ENCODE measurements around the gene RAB3GAP2.

RAB3GAP2 gene

DNA sequence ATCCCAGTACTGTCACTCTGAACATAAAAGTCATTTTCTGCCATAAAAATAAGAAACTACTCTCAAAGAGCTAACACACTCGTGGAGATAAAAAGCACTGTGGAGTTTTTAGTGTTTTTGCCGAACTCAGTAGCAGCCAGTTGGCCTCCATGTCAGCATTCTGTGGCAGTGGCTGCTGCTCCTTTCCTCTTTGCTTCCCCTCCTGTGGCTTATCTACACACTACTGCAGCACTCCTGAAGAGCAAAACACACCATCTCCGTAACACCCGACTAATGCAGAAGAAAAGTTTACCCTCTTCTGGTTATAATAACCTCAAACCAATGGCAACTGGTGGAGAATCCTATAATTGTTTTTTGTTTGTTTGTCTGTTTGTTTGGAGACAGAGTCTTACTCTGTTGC is 44.9 kb downstream of the RAB3GAP2 start:
- no peak for DNase-seq (ENCODE audit: extremely low read depth, low read depth)
- TF ChIP-seq, protein P1, sequence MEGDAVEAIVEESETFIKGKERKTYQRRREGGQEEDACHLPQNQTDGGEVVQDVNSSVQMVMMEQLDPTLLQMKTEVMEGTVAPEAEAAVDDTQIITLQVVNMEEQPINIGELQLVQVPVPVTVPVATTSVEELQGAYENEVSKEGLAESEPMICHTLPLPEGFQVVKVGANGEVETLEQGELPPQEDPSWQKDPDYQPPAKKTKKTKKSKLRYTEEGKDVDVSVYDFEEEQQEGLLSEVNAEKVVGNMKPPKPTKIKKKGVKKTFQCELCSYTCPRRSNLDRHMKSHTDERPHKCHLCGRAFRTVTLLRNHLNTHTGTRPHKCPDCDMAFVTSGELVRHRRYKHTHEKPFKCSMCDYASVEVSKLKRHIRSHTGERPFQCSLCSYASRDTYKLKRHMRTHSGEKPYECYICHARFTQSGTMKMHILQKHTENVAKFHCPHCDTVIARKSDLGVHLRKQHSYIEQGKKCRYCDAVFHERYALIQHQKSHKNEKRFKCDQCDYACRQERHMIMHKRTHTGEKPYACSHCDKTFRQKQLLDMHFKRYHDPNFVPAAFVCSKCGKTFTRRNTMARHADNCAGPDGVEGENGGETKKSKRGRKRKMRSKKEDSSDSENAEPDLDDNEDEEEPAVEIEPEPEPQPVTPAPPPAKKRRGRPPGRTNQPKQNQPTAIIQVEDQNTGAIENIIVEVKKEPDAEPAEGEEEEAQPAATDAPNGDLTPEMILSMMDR (IDR thresholded peaks at IDR 0.05; ENCODE audit: low read depth, low read length) = no peak

DNA sequence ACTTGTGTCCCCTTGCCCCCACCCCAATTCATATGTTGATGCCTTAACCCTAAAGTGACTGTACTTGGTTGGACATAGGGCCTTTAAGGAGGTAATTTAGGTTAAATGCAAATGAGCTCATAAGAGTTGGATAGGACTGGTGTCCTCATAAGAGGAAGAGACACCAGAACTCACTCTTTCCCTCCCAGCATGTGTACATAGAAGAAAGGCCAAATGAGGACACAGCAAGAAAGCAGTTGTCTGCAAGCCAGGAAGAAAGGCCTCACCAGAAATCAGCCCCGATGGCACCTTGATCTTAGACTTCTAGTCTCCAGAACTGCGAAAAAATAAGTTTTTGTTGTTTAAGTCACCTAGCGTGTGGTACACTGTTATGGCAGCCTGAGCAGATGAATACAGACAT is 45.5 kb downstream of the RAB3GAP2 start:
- DNase-seq (ENCODE audit: extremely low read depth, low read depth) = no peak
- TF ChIP-seq, protein P1 (IDR thresholded peaks at IDR 0.05; ENCODE audit: low read depth, low read length) = no peak

DNA sequence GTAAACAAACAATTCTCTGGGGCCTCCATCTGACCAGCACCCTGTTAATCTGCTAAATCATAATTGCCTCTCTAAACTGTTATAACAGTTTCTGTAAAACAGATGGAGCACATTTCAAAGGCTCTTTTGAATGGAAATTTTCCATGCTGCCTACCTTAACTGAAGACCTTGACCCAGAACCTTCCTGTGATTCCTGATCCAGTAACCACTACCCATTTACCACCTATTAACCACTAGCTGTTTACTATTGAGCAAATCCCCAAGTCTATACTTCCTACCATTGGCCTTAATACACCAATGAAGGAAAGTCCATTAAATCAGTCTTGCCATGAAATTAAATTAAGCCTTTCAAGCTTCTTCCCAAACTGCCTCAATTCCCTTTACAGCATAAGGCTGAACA is 46.3 kb downstream of the RAB3GAP2 start:
- TF ChIP-seq, protein P1 (IDR thresholded peaks at IDR 0.05; ENCODE audit: low read depth, low read length) = no peak
- no peak for DNase-seq (ENCODE audit: extremely low read depth, low read depth)

DNA sequence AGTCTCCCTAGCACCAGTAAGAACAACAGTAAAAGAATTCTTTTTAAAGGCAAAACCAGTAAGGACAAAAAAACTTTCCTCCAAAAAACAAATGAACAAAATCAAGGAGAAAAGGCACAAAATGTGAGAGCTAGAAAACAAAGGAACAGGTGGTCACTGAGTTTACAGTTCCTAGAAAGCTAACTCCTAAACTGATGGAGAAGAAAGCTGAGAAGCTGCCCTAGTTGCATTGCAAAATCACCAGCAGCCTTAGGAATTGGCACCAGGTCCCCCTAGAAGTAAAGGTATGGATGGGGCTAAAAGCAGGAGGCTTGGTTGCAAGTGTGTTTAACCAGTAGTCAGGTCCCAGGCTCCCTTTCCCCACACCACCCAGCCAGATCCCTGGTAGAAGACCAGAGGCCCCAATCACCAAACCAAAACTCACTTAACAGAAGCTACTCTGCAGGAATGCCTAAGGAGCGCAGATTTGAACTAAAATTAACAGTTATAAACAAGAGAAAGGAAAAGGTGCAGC is 47.6 kb downstream of the RAB3GAP2 start:
- TF ChIP-seq, protein P1 (IDR thresholded peaks at IDR 0.05; ENCODE audit: low read depth, low read length) = no peak
- DNase-seq (ENCODE audit: extremely low read depth, low read depth) = no peak

DNA sequence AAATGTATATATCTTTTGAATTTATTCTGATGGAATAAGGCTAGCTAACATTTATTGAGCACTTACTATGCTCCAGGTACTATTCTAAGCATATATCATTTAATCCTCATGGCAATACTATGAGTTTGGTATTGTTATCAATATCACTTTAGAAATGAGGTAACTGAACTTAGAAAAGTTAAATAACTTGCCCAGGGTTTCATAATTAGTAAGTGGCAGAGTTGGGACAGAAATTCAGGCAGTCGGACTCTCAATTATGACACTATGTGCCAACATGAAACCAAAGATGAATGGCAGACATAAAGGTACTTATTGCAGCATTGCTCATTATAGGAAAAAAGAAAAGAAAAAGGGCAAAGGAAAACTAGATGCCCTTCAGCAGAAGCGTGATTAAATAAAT is 48.2 kb downstream of the RAB3GAP2 start:
- no peak for DNase-seq (ENCODE audit: extremely low read depth, low read depth)
- TF ChIP-seq, protein P1 (IDR thresholded peaks at IDR 0.05; ENCODE audit: low read depth, low read length) = no peak

DNA sequence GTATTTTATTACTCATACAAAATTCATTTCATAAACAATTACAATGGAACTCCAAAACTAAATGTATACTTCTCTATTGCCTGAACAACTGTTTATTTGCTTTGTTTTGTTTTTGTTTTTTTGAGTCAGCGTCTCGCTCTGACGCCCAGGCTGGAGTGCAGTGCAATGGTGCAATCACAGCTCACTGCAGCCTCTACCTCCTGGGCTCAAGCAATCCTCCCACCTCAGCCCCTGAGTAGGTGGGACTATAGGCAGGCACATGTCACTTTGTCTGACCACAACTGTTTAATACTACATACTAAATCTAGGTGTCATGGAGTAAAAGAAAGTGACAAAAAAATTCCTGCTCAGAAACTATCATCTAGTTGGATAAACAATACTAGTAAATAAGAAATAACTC is 49.3 kb downstream of the RAB3GAP2 start:
- TF ChIP-seq, protein P1 (IDR thresholded peaks at IDR 0.05; ENCODE audit: low read depth, low read length) = no peak
- DNase-seq (ENCODE audit: extremely low read depth, low read depth) = no peak

DNA sequence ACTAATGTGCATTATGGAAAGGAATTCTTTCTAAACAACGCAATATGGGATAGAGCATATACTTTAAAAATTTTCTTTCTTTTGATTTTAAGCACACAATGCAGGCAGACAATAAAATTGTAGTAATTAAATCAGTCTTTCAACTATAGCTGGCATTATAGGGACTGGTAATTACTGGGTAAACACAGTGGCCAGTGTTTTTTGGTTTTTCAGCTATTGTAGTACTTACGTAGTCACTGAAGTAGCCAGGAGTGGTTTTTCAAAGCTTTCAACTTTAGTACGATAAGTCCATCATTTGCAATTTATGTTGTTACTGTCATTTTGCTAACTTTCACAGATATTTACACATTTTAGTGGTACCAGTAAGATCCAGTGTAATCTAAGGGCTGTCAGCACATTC is 50.6 kb downstream of the RAB3GAP2 start:
- TF ChIP-seq, protein P1 (IDR thresholded peaks at IDR 0.05; ENCODE audit: low read depth, low read length) = no peak
- DNase-seq (ENCODE audit: extremely low read depth, low read depth) = no peak
